NCI-H1105 treated with DMSO at 0.1 percent for 48 hours (cell line): ENCODE measurements around the gene C4orf51.
"Not testable (repeated sequence)": the region's sequence is repeated elsewhere in the genome, so short reads cannot be mapped to it uniquely, and the experiment has no call there.

Source experiments
- DNase-seq: peaks from one replicate; lab custom pipeline; 2025; lab: John Stamatoyannopoulos, UW

C4orf51 gene

GRCh38 chr4:145679991-145680455 is at the start of gene C4orf51:
Gene C4orf51, plus strand, starts transcription at chr4:145680146. Its CDS starts 58 bp downstream, at chr4:145680204.
- peak; percentile 13 for DNase-seq

GRCh38 chr4:145635117-145635516 is 44.8 kb upstream of the C4orf51 start:
- no peak for DNase-seq

GRCh38 chr4:145635630-145636029 is 44.3 kb upstream of the C4orf51 start:
- no peak for DNase-seq

GRCh38 chr4:145639186-145639698 is 40.7 kb upstream of the C4orf51 start:
- DNase-seq, result no peak

GRCh38 chr4:145640236-145640635 is 39.7 kb upstream of the C4orf51 start:
- not testable (repeated sequence) for DNase-seq

GRCh38 chr4:145643295-145643694 is 36.7 kb upstream of the C4orf51 start:
- DNase-seq, result no peak

GRCh38 chr4:145644699-145645098 is 35.2 kb upstream of the C4orf51 start:
- no peak for DNase-seq

GRCh38 chr4:145656156-145656555 is 23.8 kb upstream of the C4orf51 start:
- no peak for DNase-seq

- no peak for DNase-seq
Observed at GRCh38 chr4:145660064-145660463, 19.9 kb upstream of the C4orf51 start.

GRCh38 chr4:145663194-145663593 is 16.8 kb upstream of the C4orf51 start:
- DNase-seq, result no peak

- DNase-seq, result no peak
Observed at GRCh38 chr4:145665773-145666172, 14.2 kb upstream of the C4orf51 start.

- no peak for DNase-seq
Observed at GRCh38 chr4:145670422-145670821, 9.5 kb upstream of the C4orf51 start.

- DNase-seq, result peak; percentile 66
Observed at GRCh38 chr4:145679520-145679919, 426 bp upstream of the C4orf51 start.

GRCh38 chr4:145680902-145681301 is 956 bp downstream of the C4orf51 start:
- DNase-seq, result no peak

- no peak for DNase-seq
Observed at GRCh38 chr4:145681518-145681917, 1.6 kb downstream of the C4orf51 start.

- DNase-seq, result no peak
Observed at GRCh38 chr4:145681956-145682355, 2.0 kb downstream of the C4orf51 start.

GRCh38 chr4:145686991-145687390 is 7.0 kb downstream of the C4orf51 start:
- no peak for DNase-seq

- no peak for DNase-seq
Observed at GRCh38 chr4:145690610-145691009, 10.7 kb downstream of the C4orf51 start.

GRCh38 chr4:145691416-145691815 is 11.5 kb downstream of the C4orf51 start:
- DNase-seq, result not testable (repeated sequence)

- DNase-seq, result peak; percentile 10
Observed at GRCh38 chr4:145694929-145695328, 15.0 kb downstream of the C4orf51 start.

GRCh38 chr4:145697332-145697731 is 17.4 kb downstream of the C4orf51 start:
- no peak for DNase-seq

- no peak for DNase-seq
Observed at GRCh38 chr4:145698507-145698906, 18.6 kb downstream of the C4orf51 start.

- DNase-seq, result no peak
Observed at GRCh38 chr4:145703850-145704497, 24.0 kb downstream of the C4orf51 start.

- peak; percentile 90 for DNase-seq
Observed at GRCh38 chr4:145709336-145709735, 29.4 kb downstream of the C4orf51 start.
